Liver (tissue), 9 donors: Measurements from ENCODE around the gene AKT1S1. TPM values are rescaled to one million over a fixed set of nuclear protein-coding genes. Genes with fewer than 3 reads are reported as not detected.

Experiments used
- DNase-seq: peaks from one replicate; pipeline ENCODE4 v3.0.0-alpha.2; 2017; ENCODE audit warnings: low spot score
- H3K27ac ChIP-seq, 2 donors: one replicate each; pipeline ENCODE4 v1.7.0; 2013; ENCODE audit warnings: inconsistent platforms in 2 of 2, low read length in 2 of 2, control low read depth in 1 of 2, low read depth in 1 of 2, mild to moderate bottlenecking in 1 of 2
- H3K27me3 ChIP-seq, 4 donors: one replicate each; pipeline versions ENCODE4 v1.6.1 to v1.7.0; 2013; ENCODE audit warnings: low read length in 3 of 4, inconsistent platforms in 1 of 4, mild to moderate bottlenecking in 1 of 4, moderate library complexity in 1 of 4; ENCODE audit not compliant: control insufficient read depth in 4 of 4, insufficient read depth in 4 of 4
- H3K36me3 ChIP-seq, 4 donors: one replicate each; pipeline versions ENCODE4 v1.6.1 to v1.7.0; 2013; ENCODE audit warnings: low read length in 3 of 4, mild to moderate bottlenecking in 3 of 4, low read depth in 1 of 4, moderate library complexity in 1 of 4; ENCODE audit not compliant: control insufficient read depth in 4 of 4, insufficient read depth in 3 of 4
- H3K4me1 ChIP-seq, 4 donors: one replicate each; pipeline versions ENCODE4 v1.6.1 to v1.7.0; 2013; ENCODE audit warnings: low read length in 3 of 4, mild to moderate bottlenecking in 3 of 4, moderate library complexity in 1 of 4; ENCODE audit not compliant: control insufficient read depth in 4 of 4, insufficient read depth in 4 of 4
- H3K4me3 ChIP-seq, 3 donors: one replicate each; pipeline versions ENCODE4 v1.6.1 to v1.7.0; 2013; ENCODE audit warnings: low read length in 3 of 3, control low read depth in 1 of 3, low read depth in 1 of 3, mild to moderate bottlenecking in 1 of 3
- H3K9ac ChIP-seq, 2 donors: one replicate each; pipeline ENCODE4 v1.7.0; 2013; ENCODE audit warnings: low read length in 2 of 2, mild to moderate bottlenecking in 2 of 2, moderate library complexity in 2 of 2, control low read depth in 1 of 2, low read depth in 1 of 2
- H3K9me3 ChIP-seq, 4 donors: one replicate each; pipeline versions ENCODE4 v1.6.1 to v1.7.0; 2013; ENCODE audit warnings: low read length in 3 of 4; ENCODE audit not compliant: control insufficient read depth in 4 of 4
- CTCF ChIP-seq: fragments of 150-350 bp; IDR thresholded peaks from 2 replicates; pipeline ENCODE4 v1.5.1; 2017; ENCODE audit warnings: improper control_type of control experiment, low read depth, low read length; ENCODE audit not compliant: missing input control
- EGR1 ChIP-seq, 2 donors: IDR thresholded peaks; 2 replicates each; pipeline ENCODE4 v1.6.1; 2016 to 2018; ENCODE audit warnings: antibody characterized with exemption in 2 of 2, low read depth in 2 of 2
- FOXA1 ChIP-seq: IDR thresholded peaks from 2 replicates; pipeline ENCODE4 v1.6.1; 2016; ENCODE audit warnings: antibody characterized with exemption
- GABPA ChIP-seq, 2 donors: IDR thresholded peaks in 1 of 2; conservative IDR thresholded peaks in 1 of 2; 2 replicates each; pipeline ENCODE4 v1.6.1; 2016; ENCODE audit warnings: antibody characterized with exemption in 2 of 2, mild to moderate bottlenecking in 1 of 2, moderate library complexity in 1 of 2
- HNF4G ChIP-seq: IDR thresholded peaks from 2 replicates; pipeline ENCODE4 v1.6.1; 2016; ENCODE audit warnings: antibody characterized with exemption
- RAD21 ChIP-seq, 2 donors: IDR thresholded peaks; 2 replicates each; pipeline ENCODE4 v1.6.1; 2016; ENCODE audit warnings: antibody characterized with exemption in 2 of 2, mild to moderate bottlenecking in 2 of 2
- SP1 ChIP-seq: IDR thresholded peaks from 2 replicates; pipeline ENCODE4 v1.6.1; 2018; ENCODE audit warnings: antibody characterized with exemption, mild to moderate bottlenecking
- TAF1 ChIP-seq: conservative IDR thresholded peaks from 2 replicates; pipeline ENCODE4 v1.6.1; 2016; ENCODE audit warnings: antibody characterized with exemption, mild to moderate bottlenecking
- YY1 ChIP-seq: IDR thresholded peaks from 2 replicates; pipeline ENCODE4 v1.6.1; 2016; ENCODE audit warnings: antibody characterized with exemption, mild to moderate bottlenecking
- WGBS: extraction: QIAGEN DNeasy Blood & Tissue Kit; methylation state at CpG from one replicate; pipeline ENCODE4 v1.1.7; 2013; 5-methylcytosine and 5-hydroxymethylcytosine counted together
- polyA plus RNA-seq, 2 donors: library from polyadenylated mRNA; stranded (reverse) in 1 of 2; unstranded in 1 of 2; fragments of 200-250 nt in 1 of 2; fragments of >200 nt in 1 of 2; fragmentation: Nextera tagmentation in 1 of 2; extraction: Ambion mirVana in 1 of 2; gene quantifications; one replicate each; pipeline versions ENCODE4 v1.2.1 to v1.2.3, GENCODE V29; 2013 to 2015
- total RNA-seq, 2 donors: library from RNA; depleted of rRNA; stranded (reverse); fragments of >200 nt; gene quantifications; one replicate each; pipeline ENCODE4 v1.2.3, GENCODE V29; 2014
- TF ChIP-seq, protein P1 (sequence below): IDR thresholded peaks from 2 replicates; pipeline ENCODE4 v1.6.1; 2016; ENCODE audit warnings: antibody characterized with exemption
- TF ChIP-seq, protein P2 (sequence below): IDR thresholded peaks from 2 replicates; pipeline ENCODE4 v1.6.1; 2016; ENCODE audit warnings: antibody characterized with exemption
- TF ChIP-seq, protein P3 (sequence below): IDR thresholded peaks from 2 replicates; pipeline ENCODE4 v1.6.1; 2016; ENCODE audit warnings: antibody characterized with exemption, mild to moderate bottlenecking
- donor health status: healthy.
- donor health status: healthy.
- donor health status: healthy.
- donor health status: healthy.
- donor health status: healthy.

The AKT1S1 gene
- total and polyA plus RNA-seq, 4 donors, result 6.8 to 43.9 (median 12.9) TPM

GRCh38 chr19:49873834-49874233 is 3.3 kb downstream of the AKT1S1 start:
- TF ChIP-seq, protein P1, sequence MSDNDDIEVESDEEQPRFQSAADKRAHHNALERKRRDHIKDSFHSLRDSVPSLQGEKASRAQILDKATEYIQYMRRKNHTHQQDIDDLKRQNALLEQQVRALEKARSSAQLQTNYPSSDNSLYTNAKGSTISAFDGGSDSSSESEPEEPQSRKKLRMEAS, result no peak
- TF ChIP-seq FOXA1 (no peak), CTCF (no peak), TAF1 (no peak), RAD21 (IDR thresholded peaks at IDR 0.05) (no peak), HNF4G (no peak)
- Histone ChIP-seq H3K27ac (no peak overlapping the region), H3K9ac (no peak overlapping the region), H3K4me1 (peaks cover 6 to 40% (median 30%) of the 10 kb centered on the region in 4 donors), H3K36me3 (no peaks in the 10 kb centered on the region), H3K4me3 (no peak overlapping the region), H3K27me3 (no peaks in the 10 kb centered on the region), H3K9me3 (no peaks in the 10 kb centered on the region)
- WGBS, result 93% methylated on average over 10 of the region's 10 CpGs
- no peak for DNase-seq

GRCh38 chr19:49873129-49873521 is 4.0 kb downstream of the AKT1S1 start:
- no peaks in the 10 kb centered on the region for H3K27me3 ChIP-seq
- no peaks in the 10 kb centered on the region for H3K36me3 ChIP-seq
- H3K4me1 ChIP-seq, result peaks cover 6 to 38% (median 27%) of the 10 kb centered on the region in 4 donors
- TF ChIP-seq EGR1 (IDR thresholded peaks at IDR 0.05; ENCODE audit: low read depth in 2 of 2) (no peak), HNF4G (no peak), SP1 (no peak), YY1 (no peak), GABPA (IDR thresholded peaks at IDR 0.05 in 1 of 2, conservative IDR thresholded peaks at IDR 0.05 in 1 of 2) (no peak), TAF1 (no peak)
- TF ChIP-seq, protein P2, sequence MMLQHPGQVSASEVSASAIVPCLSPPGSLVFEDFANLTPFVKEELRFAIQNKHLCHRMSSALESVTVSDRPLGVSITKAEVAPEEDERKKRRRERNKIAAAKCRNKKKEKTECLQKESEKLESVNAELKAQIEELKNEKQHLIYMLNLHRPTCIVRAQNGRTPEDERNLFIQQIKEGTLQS, result no peak
- TF ChIP-seq, protein P3, sequence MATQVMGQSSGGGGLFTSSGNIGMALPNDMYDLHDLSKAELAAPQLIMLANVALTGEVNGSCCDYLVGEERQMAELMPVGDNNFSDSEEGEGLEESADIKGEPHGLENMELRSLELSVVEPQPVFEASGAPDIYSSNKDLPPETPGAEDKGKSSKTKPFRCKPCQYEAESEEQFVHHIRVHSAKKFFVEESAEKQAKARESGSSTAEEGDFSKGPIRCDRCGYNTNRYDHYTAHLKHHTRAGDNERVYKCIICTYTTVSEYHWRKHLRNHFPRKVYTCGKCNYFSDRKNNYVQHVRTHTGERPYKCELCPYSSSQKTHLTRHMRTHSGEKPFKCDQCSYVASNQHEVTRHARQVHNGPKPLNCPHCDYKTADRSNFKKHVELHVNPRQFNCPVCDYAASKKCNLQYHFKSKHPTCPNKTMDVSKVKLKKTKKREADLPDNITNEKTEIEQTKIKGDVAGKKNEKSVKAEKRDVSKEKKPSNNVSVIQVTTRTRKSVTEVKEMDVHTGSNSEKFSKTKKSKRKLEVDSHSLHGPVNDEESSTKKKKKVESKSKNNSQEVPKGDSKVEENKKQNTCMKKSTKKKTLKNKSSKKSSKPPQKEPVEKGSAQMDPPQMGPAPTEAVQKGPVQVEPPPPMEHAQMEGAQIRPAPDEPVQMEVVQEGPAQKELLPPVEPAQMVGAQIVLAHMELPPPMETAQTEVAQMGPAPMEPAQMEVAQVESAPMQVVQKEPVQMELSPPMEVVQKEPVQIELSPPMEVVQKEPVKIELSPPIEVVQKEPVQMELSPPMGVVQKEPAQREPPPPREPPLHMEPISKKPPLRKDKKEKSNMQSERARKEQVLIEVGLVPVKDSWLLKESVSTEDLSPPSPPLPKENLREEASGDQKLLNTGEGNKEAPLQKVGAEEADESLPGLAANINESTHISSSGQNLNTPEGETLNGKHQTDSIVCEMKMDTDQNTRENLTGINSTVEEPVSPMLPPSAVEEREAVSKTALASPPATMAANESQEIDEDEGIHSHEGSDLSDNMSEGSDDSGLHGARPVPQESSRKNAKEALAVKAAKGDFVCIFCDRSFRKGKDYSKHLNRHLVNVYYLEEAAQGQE, result no peak
- no peak overlapping the region for H3K27ac ChIP-seq
- no peaks in the 10 kb centered on the region for H3K9me3 ChIP-seq
- no peak overlapping the region for H3K9ac ChIP-seq
- H3K4me3 ChIP-seq, result no peak overlapping the region
- 96% methylated on average over 29 of the region's 29 CpGs for WGBS
- no peak for DNase-seq
